ENCODE measurements around the gene DNAH14. TPM values are rescaled to one million over a fixed set of nuclear protein-coding genes. Genes with fewer than 3 reads are reported as not detected.

DNAH14 gene
- total RNA-seq, 6 donors from 2014 or later, result 2.1 to 26.5 (median 12.9) TPM

GRCh38 chr1:225350872-225351271, 421.4 kb downstream of the DNAH14 start:
- DNase-seq (no peak), ATAC-seq (ENCODE audit: low FRiP score in 2 of 2) (no peak)
- no peak overlapping the region for H3K4me3 ChIP-seq
- no peaks in the 10 kb centered on the region for H3K36me3 ChIP-seq
- no peaks in the 10 kb centered on the region for H3K9me3 ChIP-seq
- no peak overlapping the region for H3K27ac ChIP-seq
- no peaks in the 10 kb centered on the region for H3K4me1 ChIP-seq
- TF ChIP-seq POLR2AphosphoS5 (IDR thresholded peaks at IDR 0.05) (no peak), POLR2A (IDR thresholded peaks at IDR 0.05) (no peak), EP300 (IDR thresholded peaks at IDR 0.05) (no peak), CTCF (IDR thresholded peaks at IDR 0.05) (no peak)
- no peaks in the 10 kb centered on the region for H3K27me3 ChIP-seq

- TF ChIP-seq CTCF (IDR thresholded peaks at IDR 0.05) (no peak), POLR2A (IDR thresholded peaks at IDR 0.05) (no peak), POLR2AphosphoS5 (IDR thresholded peaks at IDR 0.05) (no peak), EP300 (IDR thresholded peaks at IDR 0.05) (no peak)
- DNase-seq (no peak), ATAC-seq (ENCODE audit: low FRiP score in 2 of 2) (no peak)
- H3K4me3 ChIP-seq, result no peak overlapping the region
- no peaks in the 10 kb centered on the region for H3K36me3 ChIP-seq
- no peaks in the 10 kb centered on the region for H3K27me3 ChIP-seq
- H3K9me3 ChIP-seq, result no peaks in the 10 kb centered on the region
- no peak overlapping the region for H3K27ac ChIP-seq
- WGBS, 2 donors, result 69 to 77% methylated on average over 3 of the region's 3 CpGs
- H3K4me1 ChIP-seq, result no peaks in the 10 kb centered on the region
Measured at GRCh38 chr1:225354906-225355305, 425.4 kb downstream of the DNAH14 start.

- Histone ChIP-seq H3K27ac (no peak overlapping the region), H3K4me1 (no peaks in the 10 kb centered on the region), H3K27me3 (no peaks in the 10 kb centered on the region), H3K4me3 (no peak overlapping the region), H3K36me3 (no peaks in the 10 kb centered on the region), H3K9me3 (no peaks in the 10 kb centered on the region)
- TF ChIP-seq POLR2A (IDR thresholded peaks at IDR 0.05) (no peak), EP300 (IDR thresholded peaks at IDR 0.05) (no peak), CTCF (IDR thresholded peaks at IDR 0.05) (no peak)
- ATAC-seq (ENCODE audit: low FRiP score in 2 of 2), result no peak
- 88 to 97% methylated on average over 1 of the region's 1 CpG for WGBS, 2 donors
- DNase-seq, result no peak
Measured at GRCh38 chr1:225355863-225356262, 426.4 kb downstream of the DNAH14 start.

GRCh38 chr1:225360119-225360518, 430.6 kb downstream of the DNAH14 start:
- no peak for TF ChIP-seq POLR2A (IDR thresholded peaks at IDR 0.05)
- TF ChIP-seq EP300 (IDR thresholded peaks at IDR 0.05), result no peak
- no peak for TF ChIP-seq CTCF (IDR thresholded peaks at IDR 0.05)
- no peak for TF ChIP-seq POLR2AphosphoS5 (IDR thresholded peaks at IDR 0.05)
- ATAC-seq (ENCODE audit: low FRiP score in 2 of 2) (no peak), DNase-seq (no peak)
- no peak overlapping the region for H3K27ac ChIP-seq
- no peaks in the 10 kb centered on the region for H3K4me1 ChIP-seq
- no peaks in the 10 kb centered on the region for H3K9me3 ChIP-seq
- H3K4me3 ChIP-seq, result no peak overlapping the region
- H3K27me3 ChIP-seq, result no peaks in the 10 kb centered on the region
- no peaks in the 10 kb centered on the region for H3K36me3 ChIP-seq
- 88 to 92% methylated on average over 4 of the region's 4 CpGs for WGBS, 2 donors

GRCh38 chr1:225361176-225361575, 431.7 kb downstream of the DNAH14 start:
- H3K27ac ChIP-seq, result no peak overlapping the region
- ATAC-seq (ENCODE audit: low FRiP score in 2 of 2) (no peak), DNase-seq (no peak)
- no peaks in the 10 kb centered on the region for H3K27me3 ChIP-seq
- H3K4me1 ChIP-seq, result no peaks in the 10 kb centered on the region
- H3K9me3 ChIP-seq, result no peaks in the 10 kb centered on the region
- no peak overlapping the region for H3K4me3 ChIP-seq
- TF ChIP-seq POLR2AphosphoS5 (IDR thresholded peaks at IDR 0.05) (no peak), CTCF (IDR thresholded peaks at IDR 0.05) (no peak), POLR2A (IDR thresholded peaks at IDR 0.05) (no peak)
- 92 to 95% methylated on average over 1 of the region's 1 CpG for WGBS, 2 donors
- no peaks in the 10 kb centered on the region for H3K36me3 ChIP-seq
